ENCODE measurements around the gene CYP46A1.
A peak's percentile ranks its signal among the peaks of the same experiment; 100 is the strongest.

DNA sequence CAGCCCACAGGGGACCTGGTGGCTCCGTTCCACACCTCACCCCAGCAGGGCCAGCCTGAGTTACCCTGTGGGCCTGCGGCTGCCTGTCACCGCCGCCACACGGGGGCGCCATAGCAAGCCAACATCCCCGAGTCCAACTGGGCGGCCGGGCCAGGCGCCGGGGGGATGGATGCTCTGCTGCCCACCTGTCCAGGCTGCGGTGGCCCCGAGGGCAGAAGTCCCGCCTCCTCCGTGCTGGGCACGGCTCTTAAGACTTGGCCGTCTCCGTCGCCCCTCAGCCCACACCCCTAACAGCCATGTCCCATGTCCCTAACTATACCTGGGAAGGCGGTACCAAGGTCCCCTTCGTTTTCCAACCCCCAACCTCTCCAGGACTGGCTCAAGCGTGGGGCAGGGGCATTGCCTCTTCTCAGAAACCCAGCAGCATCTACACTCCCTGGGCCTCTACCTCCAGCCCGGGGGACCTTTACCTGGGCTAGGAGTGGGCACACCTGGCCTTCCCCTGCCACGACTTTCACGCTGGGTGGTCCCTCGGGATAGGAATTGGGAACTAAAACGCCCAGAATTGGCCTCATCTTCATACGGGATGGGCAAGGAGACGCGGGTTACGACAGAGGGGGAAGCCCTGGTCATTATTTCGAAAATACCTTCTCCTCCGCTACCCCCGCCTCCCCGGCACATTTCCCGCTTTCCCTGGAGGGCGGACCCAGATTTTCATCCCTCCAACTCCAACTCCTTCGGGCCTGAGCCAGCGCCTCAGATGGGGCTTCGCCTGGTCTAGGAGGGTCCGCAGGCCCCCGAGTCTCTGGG is 1.1 kb upstream of the CYP46A1 start:
- TF ChIP-seq, protein P1, sequence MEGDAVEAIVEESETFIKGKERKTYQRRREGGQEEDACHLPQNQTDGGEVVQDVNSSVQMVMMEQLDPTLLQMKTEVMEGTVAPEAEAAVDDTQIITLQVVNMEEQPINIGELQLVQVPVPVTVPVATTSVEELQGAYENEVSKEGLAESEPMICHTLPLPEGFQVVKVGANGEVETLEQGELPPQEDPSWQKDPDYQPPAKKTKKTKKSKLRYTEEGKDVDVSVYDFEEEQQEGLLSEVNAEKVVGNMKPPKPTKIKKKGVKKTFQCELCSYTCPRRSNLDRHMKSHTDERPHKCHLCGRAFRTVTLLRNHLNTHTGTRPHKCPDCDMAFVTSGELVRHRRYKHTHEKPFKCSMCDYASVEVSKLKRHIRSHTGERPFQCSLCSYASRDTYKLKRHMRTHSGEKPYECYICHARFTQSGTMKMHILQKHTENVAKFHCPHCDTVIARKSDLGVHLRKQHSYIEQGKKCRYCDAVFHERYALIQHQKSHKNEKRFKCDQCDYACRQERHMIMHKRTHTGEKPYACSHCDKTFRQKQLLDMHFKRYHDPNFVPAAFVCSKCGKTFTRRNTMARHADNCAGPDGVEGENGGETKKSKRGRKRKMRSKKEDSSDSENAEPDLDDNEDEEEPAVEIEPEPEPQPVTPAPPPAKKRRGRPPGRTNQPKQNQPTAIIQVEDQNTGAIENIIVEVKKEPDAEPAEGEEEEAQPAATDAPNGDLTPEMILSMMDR (IDR thresholded peaks at IDR 0.05 in 4 of 5, conservative IDR thresholded peaks at IDR 0.05 in 1 of 5): peak; percentile 70 to 96 (median 90)
- TF ChIP-seq POLR2A (IDR thresholded peaks at IDR 0.05): no peak
